ENCODE data around the gene NTN4. TPM values are rescaled to one million over a fixed set of nuclear protein-coding genes. Genes with fewer than 3 reads are reported as not detected.
"Not testable (repeated sequence)": the region's sequence is repeated elsewhere in the genome, so short reads cannot be mapped to it uniquely, and the experiment has no call there.

Gene NTN4
- total and polyA plus RNA-seq, 2 experiments from 2014 or later: 35.2 to 63.7 TPM

GRCh38 chr12:95620171-95620570, 170.4 kb downstream of the NTN4 start:
- Histone ChIP-seq H3K4me1 (ENCODE audit: insufficient read depth) (0 out of 2 replicates have a peak, but pooled peaks cover 10% of the 10 kb centered on the region), H3K9ac (no peak overlapping the region), H4K20me1 (ENCODE audit: insufficient read depth) (no peaks in the 10 kb centered on the region), H3K9me2 (ENCODE audit: insufficient read depth) (no peaks in the 10 kb centered on the region), H3K4me3 (no peak overlapping the region), H3K27ac (no peak overlapping the region), H3K79me2 (ENCODE audit: insufficient read depth) (no peaks in the 10 kb centered on the region), H2AFZ (no peak overlapping the region), H3F3A (ENCODE audit: insufficient read depth) (peaks cover 8% of the 10 kb centered on the region; the same call in 1 of the 2 replicates), H3K4me2 (ENCODE audit: unreplicated experiment) (no peak overlapping the region), H3K36me3 (ENCODE audit: low read depth) (no peaks in the 10 kb centered on the region), H3K9me3 (ENCODE audit: low read depth) (no peaks in the 10 kb centered on the region), H3K27me3 (replicated peaks; ENCODE audit: insufficient read depth) (no peaks in the 10 kb centered on the region)
- in situ Hi-C loops (cut with MboI): loop anchor here (10.0 to 25.0 kb wide), 2 partner anchors 185 to 367 kb away; partner anchors contain the start of gene HAL
- no peak for DNase-seq
- TF ChIP-seq EZH2phosphoT487 (IDR thresholded peaks at IDR 0.05; ENCODE audit: insufficient read depth, low read depth) (no peak), EZH2 (IDR thresholded peaks at IDR 0.05; ENCODE audit: insufficient read depth, poor library complexity, severe bottlenecking) (no peak)
- whole genome bisulfite sequencing, 2 experiments (ENCODE audit: low coverage in 1 of 2, low lambda C conversion rate in 2 of 2, missing lambda C conversion rate in 2 of 2): 63 to 73% methylated on average over 4 of the region's 4 CpGs

GRCh38 chr12:95616470-95616869, 174.1 kb downstream of the NTN4 start:
- not testable (repeated sequence) for H3K4me3 ChIP-seq; H2AFZ ChIP-seq; H4K20me1 ChIP-seq (ENCODE audit: insufficient read depth); DNase-seq; H3K27ac ChIP-seq; H3F3A ChIP-seq (ENCODE audit: insufficient read depth); H3K4me2 ChIP-seq (ENCODE audit: unreplicated experiment); H3K9ac ChIP-seq; H3K9me3 ChIP-seq (ENCODE audit: low read depth); H3K27me3 ChIP-seq (replicated peaks; ENCODE audit: insufficient read depth); H3K79me2 ChIP-seq (ENCODE audit: insufficient read depth); H3K36me3 ChIP-seq (ENCODE audit: low read depth); H3K9me2 ChIP-seq (ENCODE audit: insufficient read depth); H3K4me1 ChIP-seq (ENCODE audit: insufficient read depth)
- WGBS, 2 experiments (ENCODE audit: low coverage in 1 of 2, low lambda C conversion rate in 2 of 2, missing lambda C conversion rate in 2 of 2): 84 to 86% methylated on average over 7 of the region's 7 CpGs
- in situ Hi-C loops (cut with MboI): loop anchor here (25.0 kb wide), 1 partner anchor 371 kb away; the partner anchor contains the start of gene HAL

- 0 out of 2 replicates have a peak, but pooled peaks cover 4% of the 10 kb centered on the region for H3K4me1 ChIP-seq (ENCODE audit: insufficient read depth)
- no peaks in the 10 kb centered on the region for H3K27me3 ChIP-seq (replicated peaks; ENCODE audit: insufficient read depth)
- no peaks in the 10 kb centered on the region for H3K9me3 ChIP-seq (ENCODE audit: low read depth)
- H3K27ac ChIP-seq: no peak overlapping the region
- peak; percentile 42 for DNase-seq
- no peak overlapping the region for H3K4me2 ChIP-seq (ENCODE audit: unreplicated experiment)
- H2AFZ ChIP-seq: no peak overlapping the region
- H3K9ac ChIP-seq: no peak overlapping the region
- no peak for TF ChIP-seq EZH2phosphoT487 (IDR thresholded peaks at IDR 0.05; ENCODE audit: insufficient read depth, low read depth)
- TF ChIP-seq EZH2 (IDR thresholded peaks at IDR 0.05; ENCODE audit: insufficient read depth, poor library complexity, severe bottlenecking): no peak
- no peaks in the 10 kb centered on the region for H3K79me2 ChIP-seq (ENCODE audit: insufficient read depth)
- no peaks in the 10 kb centered on the region for H3K36me3 ChIP-seq (ENCODE audit: low read depth)
- H4K20me1 ChIP-seq (ENCODE audit: insufficient read depth): no peaks in the 10 kb centered on the region
- peaks cover 8% of the 10 kb centered on the region; the same call in 1 of the 2 replicates for H3F3A ChIP-seq (ENCODE audit: insufficient read depth)
- H3K4me3 ChIP-seq: no peak overlapping the region
- in situ Hi-C loops (cut with MboI): loop anchor here (25.0 kb wide), 1 partner anchor 372 kb away; the partner anchor contains the start of gene HAL
- H3K9me2 ChIP-seq (ENCODE audit: insufficient read depth): no peaks in the 10 kb centered on the region
These were observed 174.8 kb downstream of the NTN4 start for GRCh38 chr12:95615749-95616148.

GRCh38 chr12:95614390-95614982, 176.1 kb downstream of the NTN4 start:
- no peaks in the 10 kb centered on the region for H3K9me2 ChIP-seq (ENCODE audit: insufficient read depth)
- 94 to 96% methylated on average over 2 of the region's 2 CpGs for WGBS, 2 experiments (ENCODE audit: low coverage in 1 of 2, low lambda C conversion rate in 2 of 2, missing lambda C conversion rate in 2 of 2)

More at GRCh38 chr12:95614390-95614982, 176.1 kb downstream of the NTN4 start:
- H2AFZ ChIP-seq: no peak overlapping the region
- no peaks in the 10 kb centered on the region for H3K79me2 ChIP-seq (ENCODE audit: insufficient read depth)
- H3K27me3 ChIP-seq (replicated peaks; ENCODE audit: insufficient read depth): no peaks in the 10 kb centered on the region
- DNase-seq: no peak
- in situ Hi-C loops (cut with MboI): loop anchor here (25.0 kb wide), 1 partner anchor 373 kb away; the partner anchor contains the start of gene HAL
- H3K9me3 ChIP-seq (ENCODE audit: low read depth): no peaks in the 10 kb centered on the region
- TF ChIP-seq EZH2 (IDR thresholded peaks at IDR 0.05; ENCODE audit: insufficient read depth, poor library complexity, severe bottlenecking) (no peak), EZH2phosphoT487 (IDR thresholded peaks at IDR 0.05; ENCODE audit: insufficient read depth, low read depth) (no peak)
- H4K20me1 ChIP-seq (ENCODE audit: insufficient read depth): no peaks in the 10 kb centered on the region
- H3K36me3 ChIP-seq (ENCODE audit: low read depth): no peaks in the 10 kb centered on the region
- no peak overlapping the region for H3K9ac ChIP-seq
- H3K4me3 ChIP-seq: no peak overlapping the region
- H3K4me1 ChIP-seq (ENCODE audit: insufficient read depth): peaks cover 7% of the 10 kb centered on the region; the same call in 1 of the 2 replicates
- no peak overlapping the region for H3K27ac ChIP-seq
- H3K4me2 ChIP-seq (ENCODE audit: unreplicated experiment): no peak overlapping the region
- H3F3A ChIP-seq (ENCODE audit: insufficient read depth): peaks cover 8% of the 10 kb centered on the region; the same call in 1 of the 2 replicates
